Measurements from ENCODE around the gene GAPVD1.
A peak's percentile ranks its signal among the peaks of the same experiment; 100 is the strongest.

GRCh38 chr9:125361837-125362531, 100.4 kb downstream of the GAPVD1 start:
- TF ChIP-seq POLR2A (IDR thresholded peaks at IDR 0.05) = no peak
- TF ChIP-seq, protein P1, sequence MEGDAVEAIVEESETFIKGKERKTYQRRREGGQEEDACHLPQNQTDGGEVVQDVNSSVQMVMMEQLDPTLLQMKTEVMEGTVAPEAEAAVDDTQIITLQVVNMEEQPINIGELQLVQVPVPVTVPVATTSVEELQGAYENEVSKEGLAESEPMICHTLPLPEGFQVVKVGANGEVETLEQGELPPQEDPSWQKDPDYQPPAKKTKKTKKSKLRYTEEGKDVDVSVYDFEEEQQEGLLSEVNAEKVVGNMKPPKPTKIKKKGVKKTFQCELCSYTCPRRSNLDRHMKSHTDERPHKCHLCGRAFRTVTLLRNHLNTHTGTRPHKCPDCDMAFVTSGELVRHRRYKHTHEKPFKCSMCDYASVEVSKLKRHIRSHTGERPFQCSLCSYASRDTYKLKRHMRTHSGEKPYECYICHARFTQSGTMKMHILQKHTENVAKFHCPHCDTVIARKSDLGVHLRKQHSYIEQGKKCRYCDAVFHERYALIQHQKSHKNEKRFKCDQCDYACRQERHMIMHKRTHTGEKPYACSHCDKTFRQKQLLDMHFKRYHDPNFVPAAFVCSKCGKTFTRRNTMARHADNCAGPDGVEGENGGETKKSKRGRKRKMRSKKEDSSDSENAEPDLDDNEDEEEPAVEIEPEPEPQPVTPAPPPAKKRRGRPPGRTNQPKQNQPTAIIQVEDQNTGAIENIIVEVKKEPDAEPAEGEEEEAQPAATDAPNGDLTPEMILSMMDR (IDR thresholded peaks at IDR 0.05) = peak in 1 of 6 experiments; percentile 10

All from esophagus squamous epithelium (tissue), 4 donors.